ENCODE measurements around the gene GINM1. TPM values are rescaled to one million over a fixed set of nuclear protein-coding genes. Genes with fewer than 3 reads are reported as not detected.

The GINM1 gene
- polyA plus RNA-seq, 3 donors = 17.0 to 44.4 (median 42.3) TPM

GRCh38 chr6:149560736-149561135 lies 5.4 kb upstream of the GINM1 start:
- H2AFZ ChIP-seq (ENCODE audit: insufficient read depth, low read depth, low read length, poor library complexity, severe bottlenecking) = no peak overlapping the region
- intact Hi-C loops (cut with micrococcal nuclease) = loop anchor here in 1 of 2 donors (10.0 kb wide), 1 partner anchor 164 kb away; no protein-coding TSS in a partner anchor
- H3K27ac ChIP-seq (ENCODE audit: low read depth in 1 of 2, low read length in 2 of 2) = no peak overlapping the region

GRCh38 chr6:149563203-149563927 lies 2.8 kb upstream of the GINM1 start:
- peaks cover 3% of the 10 kb centered on the region for H4K20me1 ChIP-seq (ENCODE audit: insufficient read depth, low read length)
- H3K79me2 ChIP-seq (ENCODE audit: insufficient read depth, low read length) = peaks cover 21% of the 10 kb centered on the region
- 100% methylated on average over 2 of the region's 5 CpGs for WGBS (ENCODE audit: insufficient coverage)
- Mint-ChIP-seq H3K4me1 (peaks cover 17% of the 10 kb centered on the region), H3K27me3 (ENCODE audit: low read depth in 3 of 3) (peaks cover 12 to 33% (median 19%) of the 10 kb centered on the region in 3 donors), H3K9me3 (no peaks in the 10 kb centered on the region), H3K27ac (no peak overlapping the region), H3K4me3 (no peak overlapping the region), H3K36me3 (no peaks in the 10 kb centered on the region)
- no peak overlapping the region for H2AFZ ChIP-seq (ENCODE audit: insufficient read depth, low read depth, low read length, poor library complexity, severe bottlenecking)
- DNase-seq = peak in 1 of 3 donors; percentile 41
- peaks cover 10 to 19% of the 10 kb centered on the region in 2 donors for H3K27me3 ChIP-seq (ENCODE audit: control insufficient read depth in 2 of 2, insufficient read depth in 2 of 2, low read length in 2 of 2)
- no peak overlapping the region for H3K9ac ChIP-seq (ENCODE audit: insufficient read depth, low read length, poor library complexity, severe bottlenecking)
- H3K36me3 ChIP-seq (replicated peaks in 1 of 2; ENCODE audit: control insufficient read depth in 1 of 2, insufficient read depth in 2 of 2, low read length in 2 of 2) = no peaks in the 10 kb centered on the region
- intact Hi-C loops (cut with micrococcal nuclease) = loop anchor here in 1 of 2 donors (10.0 kb wide), 1 partner anchor 161 kb away; no protein-coding TSS in a partner anchor
- H3K4me1 ChIP-seq (ENCODE audit: control insufficient read depth in 1 of 2, insufficient read depth in 2 of 2, low read length in 2 of 2) = peaks cover 19 to 24% of the 10 kb centered on the region in 2 donors
- no peak overlapping the region for H3K27ac ChIP-seq (ENCODE audit: low read depth in 1 of 2, low read length in 2 of 2)
- no peaks in the 10 kb centered on the region for H3K9me3 ChIP-seq (replicated peaks in 1 of 2; ENCODE audit: control insufficient read depth in 1 of 2, insufficient read depth in 1 of 2, low read length in 2 of 2)
- TF ChIP-seq CTCF (IDR thresholded peaks at IDR 0.05) = no peak
- no peak overlapping the region for H3K4me3 ChIP-seq (replicated peaks in 1 of 3; ENCODE audit: low read depth in 2 of 3, low read length in 3 of 3)
- H3K4me2 ChIP-seq (replicated peaks; ENCODE audit: extremely low read depth, low read length, poor library complexity, severe bottlenecking) = no peak overlapping the region

More at GRCh38 chr6:149560736-149561135, 5.4 kb upstream of the GINM1 start:
- TF ChIP-seq CTCF (IDR thresholded peaks at IDR 0.05) = peak; percentile 87
- Histone ChIP-seq H3K9me3 (replicated peaks in 1 of 2; ENCODE audit: control insufficient read depth in 1 of 2, insufficient read depth in 1 of 2, low read length in 2 of 2) (no peaks in the 10 kb centered on the region), H3K4me1 (ENCODE audit: control insufficient read depth in 1 of 2, insufficient read depth in 2 of 2, low read length in 2 of 2) (peaks cover 8 to 9% of the 10 kb centered on the region in 2 donors), H3K4me2 (replicated peaks; ENCODE audit: extremely low read depth, low read length, poor library complexity, severe bottlenecking) (no peak overlapping the region), H3K36me3 (replicated peaks in 1 of 2; ENCODE audit: control insufficient read depth in 1 of 2, insufficient read depth in 2 of 2, low read length in 2 of 2) (no peaks in the 10 kb centered on the region), H3K79me2 (ENCODE audit: insufficient read depth, low read length) (no peaks in the 10 kb centered on the region), H3K9ac (ENCODE audit: insufficient read depth, low read length, poor library complexity, severe bottlenecking) (no peak overlapping the region), H4K20me1 (ENCODE audit: insufficient read depth, low read length) (no peaks in the 10 kb centered on the region), H3K27me3 (ENCODE audit: control insufficient read depth in 2 of 2, insufficient read depth in 2 of 2, low read length in 2 of 2) (peaks cover 12 to 23% of the 10 kb centered on the region in 2 donors), H3K4me3 (replicated peaks in 1 of 3; ENCODE audit: low read depth in 2 of 3, low read length in 3 of 3) (no peak overlapping the region)
- Mint-ChIP-seq H3K27me3 (ENCODE audit: low read depth in 3 of 3) (peaks cover 21 to 51% (median 29%) of the 10 kb centered on the region in 3 donors), H3K4me3 (no peak overlapping the region), H3K4me1 (peaks cover 7% of the 10 kb centered on the region), H3K27ac (no peak overlapping the region), H3K9me3 (peaks cover 0 to 2% (median 0%) of the 10 kb centered on the region in 7 donors), H3K36me3 (no peaks in the 10 kb centered on the region)
- peak in 2 of 3 donors; percentile 19 to 25 for DNase-seq
- no CpG with 5 or more reads among the region's 3 CpGs for WGBS (ENCODE audit: insufficient coverage)
